ENCODE results near the gene SLC6A3.
"Not testable (repeated sequence)": the region's sequence is repeated elsewhere in the genome, so short reads cannot be mapped to it uniquely, and the experiment has no call there.

SLC6A3 gene

DNA sequence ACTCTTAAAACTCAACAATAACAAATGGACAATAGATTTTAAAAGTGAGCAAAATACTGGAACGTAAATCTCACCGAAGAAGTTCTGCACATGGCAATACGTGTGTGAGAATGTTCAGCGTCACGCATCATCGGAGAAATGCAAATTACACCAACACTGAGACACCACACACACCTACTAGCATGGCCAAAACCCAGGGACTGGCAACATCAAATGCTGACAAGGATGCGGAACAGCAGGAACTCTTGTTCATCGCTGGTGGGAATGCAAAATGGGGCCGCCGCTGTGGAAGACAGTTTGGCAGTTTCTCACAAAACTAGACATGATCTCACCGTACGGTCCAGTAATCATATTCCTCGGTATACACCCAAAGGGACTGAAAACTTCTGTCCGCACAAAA lies 78.7 kb downstream of the SLC6A3 start:
- no peak for DNase-seq

DNA sequence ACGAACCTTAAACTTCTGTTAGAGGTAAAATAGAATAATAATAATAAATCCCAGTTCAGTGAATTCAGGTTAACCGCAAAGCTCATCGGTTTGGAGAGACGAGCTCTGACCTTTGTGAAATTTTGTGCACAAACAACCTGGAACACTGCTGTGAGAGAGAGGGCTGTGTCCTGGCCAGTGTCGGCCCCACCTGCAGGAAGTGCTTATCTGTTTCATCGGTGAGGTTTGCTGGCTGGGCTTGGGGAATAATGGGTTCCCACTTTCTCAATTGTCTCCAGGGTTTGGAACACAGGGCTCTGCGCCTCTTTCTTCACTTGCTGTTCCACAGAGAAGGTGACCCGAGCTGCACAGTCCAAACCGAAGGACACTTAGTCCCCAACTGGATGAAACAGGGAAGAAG lies 81.0 kb downstream of the SLC6A3 start:
- DNase-seq, result no peak

DNA sequence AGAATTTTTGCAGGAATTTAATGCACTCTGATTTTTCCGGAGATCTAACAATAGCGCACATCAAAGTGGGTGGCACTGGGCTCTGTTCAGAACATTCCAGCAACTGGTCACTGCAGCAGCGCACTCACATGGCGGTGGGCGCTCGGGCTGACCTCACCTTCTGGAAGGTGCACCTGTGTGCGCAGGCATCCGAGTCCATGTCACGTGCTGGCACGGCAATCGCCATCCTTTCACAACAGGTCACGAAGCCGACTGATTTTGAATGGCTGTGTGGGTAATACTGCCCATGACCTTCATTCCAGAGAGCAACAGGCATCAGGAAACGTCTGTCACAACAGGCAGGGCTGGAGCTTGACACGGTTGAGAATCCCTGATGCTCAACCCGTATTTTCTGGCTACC lies 81.7 kb downstream of the SLC6A3 start:
- no peak for DNase-seq

DNA sequence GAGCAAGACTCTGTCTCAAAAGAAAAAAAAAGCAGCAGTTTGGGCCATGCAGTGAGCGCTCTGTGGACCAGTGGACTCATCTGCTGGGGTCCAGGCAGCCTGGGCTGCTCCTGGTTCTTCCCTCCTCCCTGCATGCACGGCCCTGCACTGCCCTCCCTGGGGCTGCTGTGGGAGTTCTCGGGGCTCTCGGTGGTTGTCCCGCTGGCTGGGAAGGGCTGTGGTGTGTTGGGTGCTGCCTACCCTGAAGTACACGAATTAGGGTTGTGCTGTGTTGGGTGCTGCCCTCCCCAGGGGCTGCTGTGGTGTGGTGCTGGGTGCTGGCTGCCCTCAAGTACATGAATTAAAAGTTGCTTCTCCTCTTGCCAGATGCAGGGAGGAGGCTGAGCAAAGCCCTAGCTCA lies 82.1 kb downstream of the SLC6A3 start:
- DNase-seq, result no peak

DNA sequence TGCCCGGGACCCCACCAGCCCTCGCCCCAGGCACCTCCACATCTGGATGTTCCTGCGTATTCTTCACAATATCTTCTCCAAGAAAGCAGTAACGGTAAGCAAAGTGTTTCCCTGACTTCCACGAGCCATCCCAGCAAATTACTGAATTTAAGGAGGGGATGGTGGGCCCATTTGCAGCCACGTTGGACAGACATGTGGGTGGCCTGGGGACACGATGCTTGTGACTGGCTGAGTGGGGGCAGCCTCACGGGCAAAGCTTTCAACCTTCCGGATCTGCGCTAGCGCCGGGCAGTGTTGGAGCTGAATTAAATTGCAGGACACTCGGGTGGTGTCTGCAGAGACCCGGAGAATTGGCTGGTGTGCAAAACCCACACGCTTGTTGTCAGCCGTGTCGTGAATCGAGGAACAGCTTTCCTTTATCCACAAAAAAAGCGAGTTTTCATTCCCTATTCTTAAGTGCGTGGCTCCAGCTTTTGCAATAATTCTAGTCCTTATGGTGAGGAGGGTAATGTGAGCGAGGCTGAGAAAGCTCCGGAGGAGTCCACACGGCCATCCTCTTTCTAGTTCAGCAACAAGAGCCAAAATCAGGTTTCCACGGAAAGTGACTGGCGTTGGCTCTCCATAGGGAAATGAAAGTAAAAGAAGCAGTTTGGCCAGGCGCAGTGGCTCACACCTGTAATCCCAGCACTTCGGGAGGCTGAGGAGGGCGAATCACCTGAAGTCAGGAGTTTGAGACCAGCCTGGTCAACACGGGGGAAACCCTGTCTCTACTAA lies 82.8 kb downstream of the SLC6A3 start:
- no peak for DNase-seq

DNA sequence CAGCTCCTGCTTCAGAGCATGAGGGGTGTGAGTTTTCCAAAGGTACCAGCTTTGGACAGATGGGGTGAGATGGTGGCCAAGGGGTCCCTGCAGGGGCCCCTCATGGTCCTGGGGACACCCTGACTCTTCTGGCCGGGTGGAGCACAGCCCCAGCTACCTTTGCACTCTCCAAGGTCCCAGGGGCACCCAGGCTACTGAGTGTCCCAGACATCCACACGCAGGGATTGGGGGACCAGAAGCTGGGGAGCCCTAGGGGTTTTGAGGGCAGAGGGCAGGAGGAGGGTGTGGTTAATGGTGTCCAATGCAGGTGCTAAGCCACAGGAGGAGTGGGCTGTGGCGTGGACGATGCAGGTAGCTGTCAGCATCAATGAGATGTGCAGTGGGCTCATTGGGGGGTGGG lies 84.4 kb downstream of the SLC6A3 start:
- no peak for DNase-seq

DNA sequence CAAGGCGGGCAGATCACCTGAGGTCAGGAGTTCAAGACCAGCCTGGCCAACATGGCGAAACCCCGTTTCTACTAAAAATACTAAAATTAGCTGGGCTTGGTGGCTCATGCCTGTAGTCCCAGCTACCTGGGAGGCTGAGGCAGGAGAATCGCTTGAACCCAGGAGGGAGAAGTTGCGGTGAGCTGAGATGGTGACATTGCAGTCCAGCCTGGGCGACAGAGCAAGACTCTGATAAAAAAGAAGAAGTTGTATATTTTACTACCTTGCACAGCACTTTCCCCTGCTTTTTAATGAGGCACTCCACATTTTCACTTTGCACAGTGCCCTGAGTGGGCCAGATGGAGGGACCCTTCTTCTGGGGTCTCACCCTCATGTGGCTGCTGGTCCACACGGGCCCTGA lies 84.9 kb downstream of the SLC6A3 start:
- not testable (repeated sequence) for DNase-seq

DNA sequence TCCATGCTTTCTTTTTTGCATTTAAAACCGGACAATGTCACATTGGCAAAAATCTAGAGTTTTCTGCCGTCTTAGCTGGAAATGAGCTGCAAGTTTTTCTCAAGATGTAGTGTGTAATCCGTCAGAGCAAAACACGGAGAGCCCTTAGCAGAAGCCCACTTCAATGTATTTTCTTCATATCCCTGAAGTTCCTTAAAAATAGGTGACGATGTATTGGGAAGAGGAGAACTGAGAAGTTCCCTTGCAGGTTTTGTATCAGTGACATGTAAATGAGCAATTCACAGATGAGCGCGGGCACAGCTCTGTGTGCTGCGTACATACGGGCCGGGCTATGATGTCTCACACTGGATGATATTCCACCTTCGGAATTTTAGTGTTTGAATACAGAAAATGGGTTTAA lies 85.5 kb downstream of the SLC6A3 start:
- no peak for DNase-seq

DNA sequence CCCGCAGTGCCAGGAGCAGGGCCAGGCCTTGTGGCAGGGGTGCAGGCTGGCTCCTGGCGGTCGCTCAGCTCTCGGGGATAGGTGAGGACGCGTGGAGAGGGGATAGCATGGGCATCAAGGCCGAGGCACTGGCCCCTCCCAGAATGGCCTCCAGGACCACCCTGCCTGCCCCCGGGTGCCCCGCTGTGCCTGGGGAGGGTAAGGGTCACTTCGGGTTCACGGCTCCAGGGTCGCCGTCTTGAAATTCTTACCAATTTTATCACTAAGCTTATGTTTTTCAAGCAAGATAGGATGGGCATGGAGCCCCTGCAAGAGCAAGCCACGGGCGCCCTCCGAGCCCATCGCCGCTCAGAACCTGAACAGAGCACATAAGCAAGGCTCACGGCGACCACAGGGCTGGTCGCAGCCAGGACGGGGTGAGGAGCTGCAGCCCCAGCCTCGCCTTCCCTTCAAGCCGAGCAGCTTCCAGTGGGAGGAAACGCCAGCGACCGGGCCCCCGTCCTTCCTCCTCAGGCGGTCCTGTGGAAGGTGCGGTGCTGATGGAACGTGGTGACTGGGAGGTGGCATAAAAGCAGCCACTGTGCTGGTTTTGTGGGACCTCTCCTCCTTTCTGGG lies 86.1 kb downstream of the SLC6A3 start:
- DNase-seq, result no peak

DNA sequence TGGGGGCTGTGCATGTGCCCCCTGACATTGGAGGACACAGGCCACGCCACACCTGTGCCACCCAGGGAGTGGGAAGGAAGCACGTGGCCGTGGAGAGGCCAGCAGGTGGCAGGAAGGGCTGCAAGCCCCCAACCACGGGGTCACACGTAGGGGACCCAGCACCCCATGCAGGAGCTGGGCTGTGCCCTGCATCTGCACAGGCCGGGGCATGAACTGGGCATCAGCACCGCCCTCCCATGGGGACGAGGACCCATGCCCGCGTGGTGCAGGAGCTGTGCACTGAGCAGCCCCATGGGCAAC lies 86.6 kb downstream of the SLC6A3 start:
- no peak for DNase-seq

DNA sequence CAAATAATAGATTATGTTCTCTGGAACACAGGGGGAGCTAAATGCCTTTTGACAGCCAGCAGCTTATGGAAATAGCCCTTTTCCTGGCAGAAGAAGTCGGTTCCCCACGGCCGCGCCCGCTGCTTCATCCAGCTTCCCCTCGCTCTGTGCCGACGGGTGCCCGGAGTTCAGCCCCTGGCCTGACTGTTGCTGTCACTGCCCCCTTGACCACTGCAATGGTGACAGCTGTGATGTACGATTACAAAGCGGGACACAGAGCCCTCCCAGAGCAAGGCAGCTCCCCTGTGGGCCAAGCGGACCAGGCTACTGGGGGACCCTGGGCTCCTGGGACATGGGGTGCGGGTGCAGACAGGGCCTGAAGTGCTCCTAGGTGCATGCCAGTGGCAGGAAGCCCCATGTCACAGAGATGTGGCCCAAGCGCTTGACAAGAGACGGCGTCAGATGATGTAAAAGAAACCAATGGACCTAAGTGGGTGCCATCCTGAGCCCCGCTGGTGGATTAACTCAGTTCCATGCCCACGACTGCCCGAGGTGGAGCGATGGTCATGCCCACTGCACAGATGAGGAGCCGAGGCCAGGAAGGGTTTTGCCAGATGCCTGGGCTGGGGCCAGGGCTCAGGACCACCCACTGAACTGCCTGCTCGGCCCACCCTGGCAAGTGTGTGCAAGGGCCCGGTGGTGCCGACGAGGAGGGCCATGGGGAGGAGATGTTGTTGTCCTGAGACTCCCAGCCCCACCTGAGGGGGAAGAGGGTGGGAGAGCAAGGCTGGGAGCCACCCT lies 87.1 kb downstream of the SLC6A3 start:
- no peak for DNase-seq

DNA sequence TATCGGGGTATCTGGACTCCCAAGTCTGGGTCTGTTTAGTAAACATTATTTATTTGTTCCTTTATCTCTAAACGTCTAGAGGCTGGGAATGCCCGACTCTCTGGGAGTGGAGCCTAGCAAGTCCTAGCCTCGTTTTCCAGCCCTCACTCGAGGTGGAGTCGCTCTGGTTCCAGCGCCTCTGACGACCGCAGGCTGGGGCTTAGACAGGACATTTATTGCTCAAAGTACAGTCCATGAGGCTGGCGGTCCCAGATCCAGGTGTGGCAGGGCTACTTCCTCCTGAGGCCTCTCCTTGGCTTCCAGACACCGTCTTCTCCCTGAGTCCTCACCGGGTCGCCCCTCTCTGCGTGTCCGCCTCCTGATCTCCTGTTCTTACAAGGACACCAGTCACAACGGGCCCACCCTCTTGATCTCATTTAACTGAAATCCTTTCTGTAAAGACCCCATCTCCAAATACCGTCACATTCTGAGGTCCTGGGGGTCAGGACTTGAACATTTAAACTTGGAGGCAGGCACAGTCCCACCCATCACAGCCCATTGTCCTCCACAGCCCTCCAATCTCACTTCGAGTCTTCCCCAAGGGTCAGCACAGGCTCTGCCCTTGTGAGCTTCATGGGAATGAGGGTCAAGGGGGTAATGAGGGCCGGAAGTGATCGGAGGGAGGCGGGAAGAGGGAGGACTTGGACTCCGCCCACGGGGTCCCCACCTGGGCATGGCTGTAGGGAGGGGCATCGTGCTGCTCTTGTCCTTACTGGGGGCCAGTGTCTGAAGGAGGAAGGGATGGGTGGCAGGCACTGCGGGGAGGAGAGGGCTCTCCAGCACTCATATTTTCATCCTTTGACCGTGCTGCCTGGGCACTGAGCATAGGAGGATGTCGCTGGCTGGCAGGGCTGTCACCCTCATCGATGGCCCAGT lies 88.1 kb downstream of the SLC6A3 start:
- DNase-seq, result no peak

DNA sequence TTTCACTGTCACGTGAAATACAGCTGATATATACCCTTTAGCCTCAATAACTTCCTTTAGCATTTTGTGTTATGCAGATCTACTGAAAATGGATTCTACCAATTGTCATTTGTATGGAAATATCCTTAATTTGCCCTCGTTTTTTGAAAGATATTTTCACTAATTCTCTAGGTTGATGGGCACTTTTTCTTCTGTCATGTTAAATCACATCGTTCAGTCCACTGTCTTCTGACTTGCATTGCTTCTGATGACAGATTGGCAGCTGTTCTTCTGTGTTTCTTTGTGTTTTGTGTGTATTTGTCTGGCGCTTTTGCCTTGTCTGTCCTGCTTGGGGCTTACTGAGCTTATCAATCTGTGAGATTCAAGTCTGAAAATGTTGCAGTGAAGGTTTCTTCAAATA lies 90.7 kb downstream of the SLC6A3 start:
- no peak for DNase-seq

DNA sequence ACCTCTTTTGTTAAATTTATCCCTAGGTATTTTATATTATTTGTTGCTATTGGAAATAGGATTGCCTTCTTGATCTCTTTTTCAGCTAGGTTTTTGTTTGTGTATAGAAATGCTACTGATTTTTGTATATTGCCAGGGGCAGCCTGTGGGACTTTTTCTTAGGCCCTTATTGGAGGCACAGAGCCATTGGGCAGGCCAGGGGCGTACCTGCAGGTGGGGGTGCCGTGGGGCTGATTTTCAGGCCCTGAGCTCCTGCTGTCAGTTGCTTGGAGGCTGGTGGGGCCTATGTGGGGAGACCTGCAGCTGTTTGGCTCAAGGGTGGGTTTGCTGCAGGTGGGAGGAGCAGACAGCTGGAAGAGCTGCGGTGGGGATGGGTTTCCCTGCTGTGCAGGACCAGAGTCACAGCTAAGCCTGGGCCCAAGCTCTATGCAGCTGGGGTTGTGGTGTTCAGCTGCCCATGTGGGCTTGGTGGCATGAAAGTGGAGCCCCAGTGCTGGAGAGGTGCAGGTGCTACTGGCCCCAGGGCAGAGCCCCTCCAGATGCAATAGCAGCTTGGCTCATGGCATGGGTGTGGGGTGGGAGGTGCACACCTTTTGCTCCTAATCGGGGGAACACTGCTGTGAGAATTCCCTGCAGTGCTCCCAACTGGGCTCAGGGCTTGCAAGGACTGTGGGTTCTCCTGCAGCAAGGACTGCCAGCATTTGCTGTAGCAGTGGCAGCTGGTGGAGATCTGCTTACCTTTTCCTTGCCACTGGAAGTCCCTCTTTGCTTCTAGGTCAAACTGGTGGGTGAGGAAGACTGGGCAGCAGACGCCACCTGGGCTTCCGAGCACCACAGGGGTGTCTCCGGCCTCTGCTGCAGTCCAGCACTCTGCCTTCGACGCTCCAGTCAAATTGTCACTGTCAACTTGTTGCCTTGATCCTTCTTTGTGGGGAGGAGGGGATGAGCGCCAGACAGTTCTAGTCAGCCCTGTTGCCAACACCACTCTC lies 92.7 kb downstream of the SLC6A3 start:
- DNase-seq, result no peak

DNA sequence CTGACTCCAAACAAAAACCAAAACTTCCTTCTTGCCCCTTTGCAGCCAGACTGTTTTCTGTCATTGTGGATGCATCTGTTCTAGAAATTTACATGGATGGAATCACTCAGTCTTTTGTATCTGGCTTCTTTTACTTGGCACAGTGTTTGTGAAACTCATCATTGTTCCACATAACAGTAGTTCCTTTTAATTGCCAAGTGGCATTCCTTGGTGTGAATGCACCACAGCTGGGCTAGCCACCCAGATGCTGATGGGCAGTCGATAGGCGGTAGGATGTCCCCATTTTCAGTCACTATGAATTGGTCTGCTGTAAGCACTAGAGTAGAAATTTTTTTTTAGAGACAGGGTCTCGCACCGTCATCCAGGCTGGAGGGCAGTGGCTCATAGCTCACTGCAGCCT lies 94.1 kb downstream of the SLC6A3 start:
- DNase-seq, result no peak

DNA sequence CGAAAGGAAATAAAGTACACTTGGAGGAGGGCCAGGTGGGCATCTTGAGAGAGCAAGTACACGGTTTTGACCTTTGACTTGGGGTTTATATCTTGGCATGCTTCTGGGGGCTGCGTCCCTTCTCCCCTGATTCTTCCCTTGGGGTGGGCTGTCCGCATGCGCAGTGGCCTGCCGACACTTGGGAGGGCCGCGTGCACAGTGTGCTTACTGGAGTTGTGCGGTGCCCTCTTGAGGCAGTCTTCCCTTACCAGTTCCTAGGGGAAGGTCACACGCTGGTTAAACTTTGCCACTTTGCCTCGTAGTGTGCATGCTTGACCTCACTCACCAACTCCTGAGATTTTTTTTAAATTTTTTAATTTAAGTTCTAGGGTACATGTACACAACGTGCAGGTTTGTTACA lies 96.0 kb downstream of the SLC6A3 start:
- DNase-seq, result no peak

DNA sequence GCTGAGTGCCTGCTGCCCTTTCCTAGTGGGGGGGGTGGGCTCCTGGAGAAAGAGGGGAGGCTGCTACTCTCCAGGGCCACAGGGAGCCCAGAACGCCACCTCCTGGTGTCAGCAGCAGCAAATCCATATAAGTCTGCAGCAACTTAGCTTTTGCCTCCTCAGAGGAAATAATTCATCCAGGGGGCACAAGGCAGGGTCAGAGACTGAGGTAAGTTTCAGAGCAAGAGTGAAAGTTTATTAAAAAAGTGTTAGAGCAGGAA lies 96.3 kb downstream of the SLC6A3 start:
- no peak for DNase-seq

DNA sequence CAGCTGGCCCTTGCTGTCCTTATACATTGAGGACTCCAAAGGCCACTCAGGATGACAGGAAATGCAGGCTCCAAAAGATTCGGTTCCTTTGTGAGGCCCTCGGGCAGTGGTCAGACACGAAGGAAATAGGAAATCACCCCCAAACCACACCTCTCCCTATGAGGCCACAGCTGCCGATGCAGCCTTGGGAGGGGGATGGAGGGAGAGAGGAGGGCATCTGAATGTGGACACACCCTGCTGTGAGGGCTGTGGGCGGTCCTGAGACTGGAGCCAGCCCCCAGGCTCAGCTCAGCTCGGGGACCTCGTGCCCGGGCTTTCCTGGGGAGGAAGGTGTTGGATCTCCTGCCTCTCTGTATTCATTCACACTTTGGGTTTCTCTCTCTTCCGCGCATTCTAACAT lies 97.7 kb downstream of the SLC6A3 start:
- no peak for DNase-seq

DNA sequence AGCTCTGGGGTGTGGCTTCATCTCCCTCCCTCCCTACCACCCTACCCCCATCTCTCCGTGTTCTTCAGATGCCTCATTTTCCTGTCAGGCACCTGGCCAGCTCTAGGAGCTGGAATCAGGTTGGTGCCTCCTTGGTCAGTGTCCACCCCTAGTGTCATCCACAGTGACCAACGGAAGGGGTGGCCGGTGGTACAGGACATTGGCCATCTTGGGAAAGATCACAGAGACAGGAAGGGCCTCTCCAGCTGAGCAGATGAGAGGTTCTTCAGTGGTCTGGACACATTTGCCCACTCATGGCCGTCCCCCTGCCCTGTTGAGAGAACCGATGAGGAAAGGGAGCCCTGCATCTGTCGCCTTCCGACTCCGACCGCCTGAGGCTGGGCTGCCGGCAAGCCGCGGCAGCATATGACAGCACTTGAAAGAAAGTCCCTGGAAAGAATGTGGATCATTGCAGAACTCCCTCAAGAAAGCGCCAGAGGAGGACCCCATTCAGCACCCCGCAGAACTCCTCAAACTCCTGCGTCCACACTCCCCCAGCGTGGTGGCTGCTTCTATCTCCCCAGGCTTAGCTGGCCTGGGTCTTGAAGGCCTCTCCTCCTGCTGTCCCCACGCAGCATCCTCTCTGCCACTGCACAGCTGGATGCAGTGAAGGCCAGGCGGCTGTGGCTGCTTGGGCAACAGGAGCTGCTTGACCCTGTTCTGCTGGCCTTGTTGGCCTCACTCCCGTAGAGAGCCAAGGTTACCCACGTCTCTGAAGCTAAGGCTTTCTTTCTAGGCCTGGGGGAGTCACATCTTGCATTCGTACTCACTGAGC lies 98.4 kb downstream of the SLC6A3 start:
- no peak for DNase-seq

DNA sequence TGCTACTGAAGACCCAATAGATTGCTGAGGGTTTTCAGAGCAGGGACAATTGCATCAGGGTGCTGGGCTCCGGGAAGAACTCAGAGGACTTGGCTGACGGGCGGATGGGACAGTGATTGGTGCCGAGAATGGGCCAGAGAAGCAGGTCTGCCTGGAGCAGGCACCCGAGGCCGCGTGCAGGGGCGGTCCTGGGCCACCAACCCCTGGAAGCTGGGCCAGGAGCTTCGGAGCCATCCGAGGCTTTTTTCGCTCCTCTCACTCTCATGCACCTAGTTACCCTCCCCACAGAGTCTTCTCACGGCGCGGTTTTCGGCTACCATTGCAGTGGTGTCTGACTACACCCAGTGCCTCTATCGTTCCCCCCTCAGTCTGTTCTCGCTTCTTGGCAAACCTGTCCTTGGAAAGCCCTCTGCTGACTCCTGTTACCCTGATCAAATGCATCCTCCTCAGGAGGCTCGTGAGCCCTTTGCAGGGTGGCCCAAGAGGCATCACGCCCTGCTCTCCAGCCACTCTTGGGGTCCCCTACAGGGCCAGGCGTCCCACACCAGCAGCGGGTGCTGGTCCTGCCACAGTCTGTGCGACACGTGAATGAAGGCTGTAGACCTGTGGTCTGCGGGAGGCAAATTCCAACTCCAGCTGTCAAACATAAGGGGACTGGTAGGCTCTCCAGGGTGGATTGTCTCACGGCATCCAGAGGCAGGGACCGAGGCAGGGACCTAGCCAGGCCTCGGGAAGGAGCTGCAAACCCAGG lies 99.2 kb downstream of the SLC6A3 start:
- no peak for DNase-seq
